Erythroblast (primary cell): Measurements from ENCODE around the gene TSPYL4.

ENCODE experiments used
- GATA1 ChIP-seq: IDR thresholded peaks from 2 replicates; pipeline ENCODE4 v1.6.1; 2011; ENCODE audit warnings: low read depth, mild to moderate bottlenecking, control low read depth, low read length, moderate library complexity
- POLR2A ChIP-seq: IDR thresholded peaks from 2 replicates; pipeline ENCODE4 v1.6.1; 2011; ENCODE audit warnings: mild to moderate bottlenecking, low read length

DNA sequence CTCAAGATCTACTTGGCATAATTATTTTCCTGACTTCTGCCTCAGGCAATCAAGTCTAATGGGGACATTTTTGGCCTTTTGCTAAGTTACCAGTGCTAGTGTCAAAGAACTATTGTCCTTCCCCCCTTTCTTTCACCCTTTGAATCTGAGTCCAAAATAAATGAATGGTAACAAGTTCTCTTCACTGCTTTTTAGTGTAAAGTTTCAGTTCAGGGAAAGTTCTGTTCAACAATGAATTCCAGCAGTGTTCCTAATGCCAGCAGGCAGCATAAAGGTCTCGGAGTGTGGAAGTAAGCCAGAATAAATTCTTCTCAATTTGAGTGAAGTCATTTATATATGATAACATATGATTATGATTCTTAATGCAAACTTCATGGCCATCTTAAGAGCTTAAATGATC, 46.7 kb upstream of the TSPYL4 start:
- TF ChIP-seq POLR2A (no peak), GATA1 (no peak)
